Uterus (tissue), 4 donors: ENCODE results near the gene MYL1. TPM values are rescaled to one million over a fixed set of nuclear protein-coding genes. Genes with fewer than 3 reads are reported as not detected.

ENCODE experiments used
- DNase-seq, 2 donors: peaks; one replicate each; pipeline ENCODE4 v3.0.0-alpha.2; 2019 to 2020
- H3K27ac ChIP-seq, 2 donors: fragments of 200-600 bp; sonication (generic); 1 replicate in 1 of 2; 2 replicates in 1 of 2; pipeline ENCODE4 v1.5.1; 2016 to 2018
- H3K27me3 ChIP-seq, 2 donors: fragments of 200-600 bp; sonication (generic); one replicate each; pipeline ENCODE4 v1.5.1; 2018 to 2019; ENCODE audit warnings: control low read depth in 1 of 2
- H3K36me3 ChIP-seq, 2 donors: fragments of 200-600 bp; sonication (generic); one replicate each; pipeline ENCODE4 v1.5.1; 2019; ENCODE audit warnings: control low read depth in 1 of 2
- H3K4me1 ChIP-seq, 2 donors: fragments of 200-600 bp; sonication (generic); one replicate each; pipeline ENCODE4 v1.5.1; 2018 to 2019; ENCODE audit warnings: control low read depth in 1 of 2
- H3K4me3 ChIP-seq, 2 donors: fragments of 200-600 bp; sonication (generic); 1 replicate in 1 of 2; 2 replicates in 1 of 2; pipeline ENCODE4 v1.5.1; 2018 to 2019; ENCODE audit warnings: mild to moderate bottlenecking in 1 of 2
- H3K9me3 ChIP-seq, 2 donors: fragments of 200-600 bp; sonication (generic); one replicate each; pipeline ENCODE4 v1.5.1; 2019; ENCODE audit warnings: control low read depth in 1 of 2
- CTCF ChIP-seq, 4 experiments: fragments of 200-600 bp in 2 of 4; fragments of 450-650 bp in 2 of 4; sonication (generic) in 2 of 4; IDR thresholded peaks; one replicate each; pipeline ENCODE4 v1.5.1; 2016 to 2019; ENCODE audit warnings: antibody characterized with exemption in 4 of 4, mild to moderate bottlenecking in 2 of 4, moderate library complexity in 1 of 4
- POLR2A ChIP-seq, 2 donors: fragments of 450-650 bp; IDR thresholded peaks; one replicate each; pipeline ENCODE4 v1.6.1; 2016; ENCODE audit warnings: antibody characterized with exemption in 2 of 2, mild to moderate bottlenecking in 1 of 2, moderate library complexity in 1 of 2
- intact Hi-C: fragments of 100-400 bp; cut with DNase I; formaldehyde crosslinking; loops from one replicate; pipeline ENCODE4 v1.15.1; 2023; ENCODE audit warnings: low total_unique reads
- total RNA-seq, 4 donors: library from RNA; depleted of rRNA in 3 of 4; stranded (reverse); fragments of >200 nt in 3 of 4; gene quantifications; one replicate each; pipeline versions ENCODE4 v1.1.0 to v1.2.4, GENCODE V29; 2014 to 2023
- donor health status: DM: yes; HTN: yes; CAD: no.

The MYL1 gene
- total RNA-seq, 4 donors from 2014 or later, result 0.48 to 0.88 TPM; not detected in 2

GRCh38 chr2:210263841-210264240, 51.1 kb downstream of the MYL1 start:
- no peak for DNase-seq
- Histone ChIP-seq H3K4me3 (no peak overlapping the region), H3K27ac (no peak overlapping the region), H3K4me1 (no peaks in the 10 kb centered on the region), H3K9me3 (no peaks in the 10 kb centered on the region), H3K27me3 (no peaks in the 10 kb centered on the region), H3K36me3 (no peaks in the 10 kb centered on the region)
- intact Hi-C loops, result no loop called here
- no peak for TF ChIP-seq CTCF (IDR thresholded peaks at IDR 0.05)

GRCh38 chr2:210262036-210262435, 52.9 kb downstream of the MYL1 start:
- intact Hi-C loops, result no loop called here
- no peak for DNase-seq
- no peaks in the 10 kb centered on the region for H3K27me3 ChIP-seq
- no peak overlapping the region for H3K27ac ChIP-seq
- no peaks in the 10 kb centered on the region for H3K36me3 ChIP-seq
- no peaks in the 10 kb centered on the region for H3K9me3 ChIP-seq
- no peak overlapping the region for H3K4me3 ChIP-seq
- no peaks in the 10 kb centered on the region for H3K4me1 ChIP-seq
- TF ChIP-seq POLR2A (IDR thresholded peaks at IDR 0.05) (no peak), CTCF (IDR thresholded peaks at IDR 0.05) (no peak)

- no peaks in the 10 kb centered on the region for H3K36me3 ChIP-seq
- no peaks in the 10 kb centered on the region for H3K9me3 ChIP-seq
- no peaks in the 10 kb centered on the region for H3K4me1 ChIP-seq
- H3K4me3 ChIP-seq, result no peak overlapping the region
- DNase-seq, result no peak
- no peak overlapping the region for H3K27ac ChIP-seq
- no peaks in the 10 kb centered on the region for H3K27me3 ChIP-seq
- TF ChIP-seq CTCF (IDR thresholded peaks at IDR 0.05), result no peak
- TF ChIP-seq POLR2A (IDR thresholded peaks at IDR 0.05), result no peak
- intact Hi-C loops, result no loop called here
Measured at GRCh38 chr2:210259687-210260086, 55.3 kb downstream of the MYL1 start.

GRCh38 chr2:210252699-210253606, 62.0 kb downstream of the MYL1 start:
- Histone ChIP-seq H3K9me3 (no peaks in the 10 kb centered on the region), H3K4me3 (no peak overlapping the region), H3K27me3 (no peaks in the 10 kb centered on the region), H3K27ac (no peak overlapping the region), H3K36me3 (no peaks in the 10 kb centered on the region), H3K4me1 (no peaks in the 10 kb centered on the region)
- intact Hi-C loops, result no loop called here
- TF ChIP-seq CTCF (IDR thresholded peaks at IDR 0.05), result no peak
- no peak for TF ChIP-seq POLR2A (IDR thresholded peaks at IDR 0.05)
- DNase-seq, result no peak

GRCh38 chr2:210250622-210251021, 64.4 kb downstream of the MYL1 start:
- no peak overlapping the region for H3K4me3 ChIP-seq
- no peaks in the 10 kb centered on the region for H3K27me3 ChIP-seq
- DNase-seq, result no peak
- intact Hi-C loops, result no loop called here
- no peaks in the 10 kb centered on the region for H3K36me3 ChIP-seq
- H3K4me1 ChIP-seq, result no peaks in the 10 kb centered on the region
- H3K9me3 ChIP-seq, result no peaks in the 10 kb centered on the region
- TF ChIP-seq POLR2A (IDR thresholded peaks at IDR 0.05) (no peak), CTCF (IDR thresholded peaks at IDR 0.05) (no peak)
- H3K27ac ChIP-seq, result no peak overlapping the region
